GM18507 (cell line): ENCODE data around the gene EEFSEC.

Source experiments
- DNase-seq: peaks from one replicate; pipeline ENCODE4 v3.0.0; 2011; ENCODE audit warnings: low read depth; ENCODE audit not compliant: insufficient read length; ENCODE audit errors: extremely low spot score
- FAIRE-seq: peaks from 2 replicates; lab custom pipeline; 2011; peaks lifted over from hg19 to GRCh38; lab: Jason Lieb, UNC

Gene EEFSEC

GRCh38 chr3:128235207-128235926 lies 82.1 kb downstream of the EEFSEC start:
- DNase-seq (no peak), FAIRE-seq (no peak)

GRCh38 chr3:128236657-128237056 lies 83.4 kb downstream of the EEFSEC start:
- FAIRE-seq: no peak
- no peak for DNase-seq

GRCh38 chr3:128237348-128238183 lies 84.3 kb downstream of the EEFSEC start:
- FAIRE-seq: no peak
- DNase-seq: no peak

GRCh38 chr3:128238184-128238489 lies 84.9 kb downstream of the EEFSEC start:
- DNase-seq: no peak
- FAIRE-seq: no peak

- DNase-seq (no peak), FAIRE-seq (no peak)
These were observed 86.0 kb downstream of the EEFSEC start for GRCh38 chr3:128239304-128239703.

- no peak for FAIRE-seq
- DNase-seq: no peak
These were observed 87.0 kb downstream of the EEFSEC start for GRCh38 chr3:128240232-128240631.

GRCh38 chr3:128241741-128242140 lies 88.5 kb downstream of the EEFSEC start:
- DNase-seq (no peak), FAIRE-seq (no peak)

- FAIRE-seq: no peak
- DNase-seq: no peak
These were observed 89.7 kb downstream of the EEFSEC start for GRCh38 chr3:128242818-128243601.

- DNase-seq (no peak), FAIRE-seq (no peak)
These were observed 90.6 kb downstream of the EEFSEC start for GRCh38 chr3:128243602-128244504.

GRCh38 chr3:128245460-128245859 lies 92.2 kb downstream of the EEFSEC start:
- no peak for FAIRE-seq
- no peak for DNase-seq

- no peak for DNase-seq
These were observed 94.6 kb downstream of the EEFSEC start for GRCh38 chr3:128247666-128248409.

GRCh38 chr3:128252083-128252482 lies 98.8 kb downstream of the EEFSEC start:
- no peak for FAIRE-seq
- DNase-seq: no peak

More at GRCh38 chr3:128247666-128248409, 94.6 kb downstream of the EEFSEC start:
- no peak for FAIRE-seq

- no peak for FAIRE-seq
- DNase-seq: no peak
These were observed 99.9 kb downstream of the EEFSEC start for GRCh38 chr3:128253150-128253549.

GRCh38 chr3:128254066-128254590 lies 100.8 kb downstream of the EEFSEC start:
- FAIRE-seq: no peak
- DNase-seq: no peak

GRCh38 chr3:128254967-128255366 lies 101.7 kb downstream of the EEFSEC start:
- DNase-seq: no peak
- no peak for FAIRE-seq

- DNase-seq (no peak), FAIRE-seq (no peak)
These were observed 102.8 kb downstream of the EEFSEC start for GRCh38 chr3:128256131-128256530.

- no peak for FAIRE-seq
- no peak for DNase-seq
These were observed 104.4 kb downstream of the EEFSEC start for GRCh38 chr3:128257632-128258031.

GRCh38 chr3:128260275-128260674 lies 107.0 kb downstream of the EEFSEC start:
- no peak for FAIRE-seq
- DNase-seq: no peak
